ENCODE results near the gene SLC25A47. TPM values are rescaled to one million over a fixed set of nuclear protein-coding genes. Genes with fewer than 3 reads are reported as not detected.

SLC25A47 gene
- total and polyA plus RNA-seq, 3 donors from 2014 or later, result 0.37 to 0.87 (median 0.78) TPM

DNA sequence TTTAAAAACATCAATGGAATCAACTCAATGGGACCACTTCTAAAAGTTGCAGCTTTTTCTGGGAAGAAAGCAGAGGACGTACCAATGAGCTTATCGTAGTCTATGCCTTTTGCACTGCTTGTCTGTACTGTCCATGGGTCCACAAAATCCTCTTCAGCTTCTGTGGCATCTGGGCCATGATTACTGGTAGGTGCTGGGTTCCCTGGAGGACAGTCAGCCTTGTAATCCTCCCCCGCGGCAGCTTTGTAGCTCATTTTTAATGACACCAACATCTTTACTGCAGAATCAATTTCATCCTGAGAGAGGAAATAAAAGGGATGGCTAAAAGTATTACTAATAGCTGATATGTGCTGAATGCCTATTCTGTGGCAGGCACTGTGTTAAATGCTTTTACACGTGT is 38.5 kb downstream of the SLC25A47 start:
- no peaks in the 10 kb centered on the region for H3K36me3 ChIP-seq (ENCODE audit: low read depth, missing control alignments)
- no peaks in the 10 kb centered on the region for H3K27me3 ChIP-seq
- no peak overlapping the region for H3K27ac ChIP-seq
- H3K4me3 ChIP-seq, result no peak overlapping the region
- DNase-seq, result no peak
- no peaks in the 10 kb centered on the region for H3K4me1 ChIP-seq
- intact Hi-C loops (cut with DNase I; ENCODE audit: low total_unique reads), result no loop called here
- no peaks in the 10 kb centered on the region for H3K9me3 ChIP-seq
- 91 to 92% methylated on average over 5 of the region's 5 CpGs for WGBS, 2 donors
- TF ChIP-seq, protein P1, sequence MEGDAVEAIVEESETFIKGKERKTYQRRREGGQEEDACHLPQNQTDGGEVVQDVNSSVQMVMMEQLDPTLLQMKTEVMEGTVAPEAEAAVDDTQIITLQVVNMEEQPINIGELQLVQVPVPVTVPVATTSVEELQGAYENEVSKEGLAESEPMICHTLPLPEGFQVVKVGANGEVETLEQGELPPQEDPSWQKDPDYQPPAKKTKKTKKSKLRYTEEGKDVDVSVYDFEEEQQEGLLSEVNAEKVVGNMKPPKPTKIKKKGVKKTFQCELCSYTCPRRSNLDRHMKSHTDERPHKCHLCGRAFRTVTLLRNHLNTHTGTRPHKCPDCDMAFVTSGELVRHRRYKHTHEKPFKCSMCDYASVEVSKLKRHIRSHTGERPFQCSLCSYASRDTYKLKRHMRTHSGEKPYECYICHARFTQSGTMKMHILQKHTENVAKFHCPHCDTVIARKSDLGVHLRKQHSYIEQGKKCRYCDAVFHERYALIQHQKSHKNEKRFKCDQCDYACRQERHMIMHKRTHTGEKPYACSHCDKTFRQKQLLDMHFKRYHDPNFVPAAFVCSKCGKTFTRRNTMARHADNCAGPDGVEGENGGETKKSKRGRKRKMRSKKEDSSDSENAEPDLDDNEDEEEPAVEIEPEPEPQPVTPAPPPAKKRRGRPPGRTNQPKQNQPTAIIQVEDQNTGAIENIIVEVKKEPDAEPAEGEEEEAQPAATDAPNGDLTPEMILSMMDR (IDR thresholded peaks at IDR 0.05), result no peak
- no peak for TF ChIP-seq POLR2A (IDR thresholded peaks at IDR 0.05)

DNA sequence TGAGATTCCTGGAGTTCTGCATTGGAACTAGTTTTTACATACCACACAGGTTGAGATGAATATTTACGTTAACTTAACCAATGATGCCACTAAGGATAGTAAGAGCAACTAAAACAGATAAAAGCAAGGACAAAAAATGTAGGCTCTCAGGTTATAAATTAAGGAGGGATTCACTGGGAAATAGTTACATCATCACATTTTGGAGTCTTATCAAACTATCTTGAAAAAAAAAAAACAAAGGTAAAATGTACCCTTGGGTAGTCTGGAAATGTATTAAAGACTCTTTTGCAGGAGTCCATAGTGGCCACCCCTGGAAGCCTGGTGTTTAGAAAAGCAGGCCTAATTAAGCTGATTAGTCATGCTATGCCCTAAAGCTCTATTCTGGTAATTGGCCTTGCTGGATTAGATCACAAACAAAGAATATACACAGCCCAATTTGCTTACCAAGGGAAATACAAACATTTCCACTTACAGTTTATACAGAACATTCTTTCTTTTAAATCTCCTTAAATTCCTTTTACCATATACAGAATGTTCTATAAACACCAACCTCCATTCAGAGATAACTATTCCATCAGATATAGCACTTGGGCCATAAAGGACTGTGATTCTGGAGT is 39.3 kb downstream of the SLC25A47 start:
- DNase-seq, result no peak
- no peak overlapping the region for H3K4me3 ChIP-seq
- H3K4me1 ChIP-seq, result no peaks in the 10 kb centered on the region
- intact Hi-C loops (cut with DNase I; ENCODE audit: low total_unique reads), result no loop called here
- 88 to 97% methylated on average over 1 of the region's 1 CpG for WGBS, 2 donors
- H3K27me3 ChIP-seq, result no peaks in the 10 kb centered on the region
- no peak for TF ChIP-seq POLR2A (IDR thresholded peaks at IDR 0.05)
- TF ChIP-seq, protein P1 (IDR thresholded peaks at IDR 0.05), result no peak
- H3K27ac ChIP-seq, result no peak overlapping the region
- no peaks in the 10 kb centered on the region for H3K36me3 ChIP-seq (ENCODE audit: low read depth, missing control alignments)
- H3K9me3 ChIP-seq, result no peaks in the 10 kb centered on the region

DNA sequence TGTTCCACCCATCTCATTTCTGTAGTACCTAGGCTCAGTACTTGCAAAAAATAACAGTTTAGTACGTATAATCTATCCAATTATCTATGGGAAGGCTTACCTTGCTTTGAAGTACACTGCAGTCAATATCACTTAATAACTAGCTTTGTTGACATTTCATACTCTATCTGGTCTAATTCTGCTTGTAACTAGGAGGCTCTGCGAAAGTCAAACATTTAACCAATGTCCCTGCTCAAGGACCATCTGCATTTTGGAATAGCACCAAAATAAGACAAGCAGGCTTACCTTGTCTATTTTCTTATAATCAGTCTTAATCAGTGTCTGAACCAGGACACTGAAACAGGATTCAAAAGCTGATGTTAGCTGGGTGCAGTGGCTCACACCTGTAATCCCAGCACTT is 39.9 kb downstream of the SLC25A47 start:
- intact Hi-C loops (cut with DNase I; ENCODE audit: low total_unique reads), result no loop called here
- H3K4me1 ChIP-seq, result no peaks in the 10 kb centered on the region
- H3K27ac ChIP-seq, result no peak overlapping the region
- no peak overlapping the region for H3K4me3 ChIP-seq
- WGBS, 2 donors, result 94% methylated on average over 2 of the region's 2 CpGs
- no peaks in the 10 kb centered on the region for H3K27me3 ChIP-seq
- no peaks in the 10 kb centered on the region for H3K9me3 ChIP-seq
- H3K36me3 ChIP-seq (ENCODE audit: low read depth, missing control alignments), result no peaks in the 10 kb centered on the region
- TF ChIP-seq, protein P1 (IDR thresholded peaks at IDR 0.05), result no peak
- no peak for TF ChIP-seq POLR2A (IDR thresholded peaks at IDR 0.05)
- no peak for DNase-seq

DNA sequence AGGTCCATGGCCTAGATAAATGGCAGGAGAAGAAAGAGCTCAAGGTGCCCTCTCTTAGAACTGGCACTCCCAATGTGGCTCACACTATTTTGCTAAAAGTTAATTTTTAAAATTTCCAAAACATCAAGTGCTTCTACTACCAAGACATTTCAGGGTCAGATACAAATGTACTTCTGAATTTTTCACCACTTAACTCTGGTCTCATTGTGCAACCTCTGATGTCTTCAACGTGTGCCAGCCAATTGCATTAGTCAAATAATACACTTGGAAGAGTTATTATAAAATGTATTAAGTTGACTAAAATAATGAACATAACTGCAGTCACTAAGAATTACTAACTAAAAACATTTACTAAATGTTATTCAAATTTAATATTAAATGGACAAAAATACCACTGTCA is 41.3 kb downstream of the SLC25A47 start:
- H3K4me1 ChIP-seq, result no peaks in the 10 kb centered on the region
- no peak overlapping the region for H3K4me3 ChIP-seq
- H3K36me3 ChIP-seq (ENCODE audit: low read depth, missing control alignments), result no peaks in the 10 kb centered on the region
- no peaks in the 10 kb centered on the region for H3K9me3 ChIP-seq
- 86 to 90% methylated on average over 1 of the region's 1 CpG for WGBS, 2 donors
- TF ChIP-seq POLR2A (IDR thresholded peaks at IDR 0.05), result no peak
- TF ChIP-seq, protein P1 (IDR thresholded peaks at IDR 0.05), result no peak
- DNase-seq, result no peak
- intact Hi-C loops (cut with DNase I; ENCODE audit: low total_unique reads), result no loop called here
- no peak overlapping the region for H3K27ac ChIP-seq
- no peaks in the 10 kb centered on the region for H3K27me3 ChIP-seq

DNA sequence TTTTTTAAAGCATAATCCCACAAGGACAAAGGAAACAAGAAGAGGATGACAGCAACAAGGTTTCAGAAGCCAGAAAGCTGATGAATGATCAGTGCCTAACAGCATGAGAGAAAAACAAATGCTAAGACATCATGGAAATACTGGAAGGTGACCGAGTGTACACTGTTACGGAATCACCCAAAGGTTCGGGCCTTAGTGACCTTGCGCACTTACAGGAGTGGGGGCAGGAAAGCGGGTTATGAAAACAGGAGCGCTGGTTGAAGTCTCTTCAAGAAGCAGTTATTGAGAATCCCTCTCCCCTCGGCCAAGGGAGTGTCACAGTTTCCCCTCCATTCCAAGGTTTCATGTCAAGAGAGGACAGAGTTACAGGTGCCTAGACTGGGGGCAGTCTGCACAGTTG is 42.6 kb downstream of the SLC25A47 start:
- H3K27me3 ChIP-seq, result no peaks in the 10 kb centered on the region
- no peak for DNase-seq
- H3K36me3 ChIP-seq (ENCODE audit: low read depth, missing control alignments), result no peaks in the 10 kb centered on the region
- intact Hi-C loops (cut with DNase I; ENCODE audit: low total_unique reads), result no loop called here
- no peaks in the 10 kb centered on the region for H3K4me1 ChIP-seq
- H3K4me3 ChIP-seq, result no peak overlapping the region
- TF ChIP-seq, protein P1 (IDR thresholded peaks at IDR 0.05), result no peak
- TF ChIP-seq POLR2A (IDR thresholded peaks at IDR 0.05), result no peak
- H3K27ac ChIP-seq, result no peak overlapping the region
- H3K9me3 ChIP-seq, result no peaks in the 10 kb centered on the region
- WGBS, 2 donors, result 80 to 88% methylated on average over 7 of the region's 7 CpGs
